GM18907 (cell line): Measurements from ENCODE around the gene RNF168.
"Not testable (repeated sequence)": the region's sequence is repeated elsewhere in the genome, so short reads cannot be mapped to it uniquely, and the experiment has no call there.

Source experiments
- ATAC-seq: cut with Tn5 transposase; IDR thresholded peaks from one replicate; pipeline ENCODE4 v1.9.1; 2021; ENCODE audit warnings: mild to moderate bottlenecking, moderate library complexity; ENCODE audit not compliant: unreplicated experiment

RNF168 gene

GRCh38 chr3:196517162-196517800, 13.7 kb upstream of the RNF168 start:
- ATAC-seq = no peak

GRCh38 chr3:196514913-196515621, 11.5 kb upstream of the RNF168 start, which contains the start of gene SMCO1:
TSS of gene SMCO1 (minus strand) at chr3:196515346. CDS start at chr3:196515209, 137 bp downstream.
- no peak for ATAC-seq

GRCh38 chr3:196514350-196514716, 10.8 kb upstream of the RNF168 start:
- no peak for ATAC-seq

- no peak for ATAC-seq
Observed at GRCh38 chr3:196513697-196514349, 10.3 kb upstream of the RNF168 start.

- ATAC-seq = not testable (repeated sequence)
Observed at GRCh38 chr3:196511646-196512425, 8.3 kb upstream of the RNF168 start.

GRCh38 chr3:196511108-196511507, 7.5 kb upstream of the RNF168 start:
- ATAC-seq = not testable (repeated sequence)

- ATAC-seq = no peak
Observed at GRCh38 chr3:196506687-196507086, 3.1 kb upstream of the RNF168 start.

- ATAC-seq = no peak
Observed at GRCh38 chr3:196504556-196504955, 988 bp upstream of the RNF168 start.

GRCh38 chr3:196504077-196504398, 470 bp upstream of the RNF168 start:
- ATAC-seq = not testable (repeated sequence)

GRCh38 chr3:196502775-196503195, 783 bp downstream of the RNF168 start:
- peak; percentile 21 for ATAC-seq

GRCh38 chr3:196501316-196502044, 2.1 kb downstream of the RNF168 start:
- no peak for ATAC-seq

GRCh38 chr3:196499807-196500524, 3.6 kb downstream of the RNF168 start:
- no peak for ATAC-seq

- ATAC-seq = no peak
Observed at GRCh38 chr3:196499061-196499460, 4.5 kb downstream of the RNF168 start.

- no peak for ATAC-seq
Observed at GRCh38 chr3:196498297-196498696, 5.3 kb downstream of the RNF168 start.

- ATAC-seq = no peak
Observed at GRCh38 chr3:196496183-196496582, 7.4 kb downstream of the RNF168 start.

- ATAC-seq = no peak
Observed at GRCh38 chr3:196493292-196493691, 10.3 kb downstream of the RNF168 start.

- no peak for ATAC-seq
Observed at GRCh38 chr3:196492080-196492479, 11.5 kb downstream of the RNF168 start.

GRCh38 chr3:196489747-196490146, 13.8 kb downstream of the RNF168 start:
- ATAC-seq = no peak

GRCh38 chr3:196486263-196486662, 17.3 kb downstream of the RNF168 start:
- no peak for ATAC-seq

GRCh38 chr3:196477678-196478077, 25.9 kb downstream of the RNF168 start:
- ATAC-seq = no peak
